Measurements from ENCODE around the gene HSCB. TPM values are rescaled to one million over a fixed set of nuclear protein-coding genes. Genes with fewer than 3 reads are reported as not detected.

HSCB gene
- total RNA-seq, 6 donors from 2014 or later = 9.7 to 29.3 (median 12.3) TPM

DNA sequence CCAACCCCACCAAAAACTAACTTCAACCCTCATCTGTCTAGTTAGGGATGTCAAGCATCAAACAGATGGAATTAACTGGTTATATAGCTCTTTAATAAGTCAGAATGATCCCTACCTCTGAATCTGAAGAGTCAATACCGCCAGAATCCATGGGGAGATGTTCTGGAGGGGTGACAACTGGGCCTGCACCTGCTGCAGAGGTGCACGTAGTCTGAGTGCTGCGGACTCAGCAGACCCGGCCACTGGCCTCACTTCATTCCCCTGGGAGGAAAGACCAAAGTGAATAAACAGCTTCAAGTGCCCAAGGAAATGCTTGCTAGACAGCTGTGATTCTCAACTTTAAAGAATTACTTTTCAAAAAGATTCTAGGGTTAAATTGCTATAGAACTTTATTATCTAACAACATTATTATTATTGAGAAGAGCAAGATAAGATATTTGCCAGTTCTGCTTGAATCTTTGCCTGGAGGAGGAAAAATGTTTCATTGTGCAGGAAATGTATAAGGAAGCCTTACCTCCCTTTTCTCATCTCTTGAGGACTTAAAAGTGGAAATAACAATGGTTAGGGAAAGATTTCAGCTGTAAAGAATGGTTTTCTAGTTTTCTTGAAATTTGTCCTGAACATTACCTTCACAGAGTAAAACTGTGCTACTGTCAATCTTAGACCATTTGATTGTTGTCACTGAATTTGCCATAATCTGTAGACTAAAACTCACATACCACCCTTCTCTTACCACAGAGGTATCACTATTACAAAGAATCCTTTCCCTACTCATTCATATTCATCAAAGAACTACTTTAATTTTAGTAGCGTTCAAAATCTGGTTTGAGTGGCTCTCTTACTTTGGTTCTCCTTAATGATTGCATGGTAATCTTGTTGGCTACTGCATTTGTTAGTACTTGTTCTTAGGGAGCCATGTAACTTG, 54.4 kb downstream of the HSCB start:
- H3K4me3 ChIP-seq = peak overlapping the region in 1 of 4 donors; percentile 74
- peaks cover 44 to 60% (median 51%) of the 10 kb centered on the region in 4 donors for H3K4me1 ChIP-seq
- 67 to 68% methylated on average over 5 of the region's 5 CpGs for WGBS, 2 donors
- no peak for ATAC-seq (ENCODE audit: low FRiP score in 2 of 2)
- no peaks in the 10 kb centered on the region for H3K27me3 ChIP-seq
- TF ChIP-seq POLR2AphosphoS5 (IDR thresholded peaks at IDR 0.05) = no peak
- TF ChIP-seq CTCF (IDR thresholded peaks at IDR 0.05) = no peak
- no peak for TF ChIP-seq POLR2A (IDR thresholded peaks at IDR 0.05)
- no peak for TF ChIP-seq EP300 (IDR thresholded peaks at IDR 0.05)
- H3K9me3 ChIP-seq = no peaks in the 10 kb centered on the region
- H3K36me3 ChIP-seq = peaks cover 37 to 73% (median 46%) of the 10 kb centered on the region in 4 donors
- peak overlapping the region in 3 of 4 donors; percentile 8 to 98 (median 25) for H3K27ac ChIP-seq
- DNase-seq = no peak

DNA sequence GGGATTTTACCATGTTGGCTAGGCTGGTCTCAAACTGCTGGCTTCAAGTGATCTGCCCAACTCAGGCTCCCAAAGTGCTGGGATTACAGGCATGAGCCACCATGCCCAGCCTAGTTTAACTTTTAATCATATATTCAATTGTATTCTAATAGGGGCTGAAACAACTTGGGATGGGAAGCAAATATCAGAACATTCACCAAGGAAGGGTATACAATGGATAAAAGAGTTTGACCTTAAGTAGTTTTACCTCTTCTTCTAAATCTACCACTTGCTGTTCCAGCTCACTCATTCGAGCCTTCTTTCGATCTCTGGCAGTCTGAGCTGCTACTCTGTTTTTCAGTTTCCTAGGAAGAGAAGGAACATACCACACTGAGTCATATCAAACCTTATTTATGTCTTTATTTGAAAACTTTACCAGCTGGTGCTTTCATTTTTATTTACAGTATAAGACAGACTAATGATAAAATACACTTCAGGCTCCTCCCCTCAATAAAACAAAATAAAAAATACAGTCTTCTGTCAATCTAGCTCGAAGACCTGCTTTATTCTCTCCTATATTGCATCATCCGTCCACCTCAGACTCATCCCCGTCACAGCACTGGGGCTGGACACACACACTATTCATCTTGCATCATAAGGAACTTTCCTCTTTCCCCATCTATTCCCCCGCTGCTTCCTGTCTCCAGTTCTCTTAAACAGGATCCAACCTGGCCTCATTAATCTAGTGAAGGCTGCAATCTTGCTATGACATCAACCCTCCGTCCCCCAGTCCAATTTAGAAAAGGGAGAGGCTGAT, 57.2 kb downstream of the HSCB start:
- Histone ChIP-seq H3K4me1 (peaks cover 58 to 69% (median 61%) of the 10 kb centered on the region in 4 donors), H3K9me3 (no peaks in the 10 kb centered on the region), H3K36me3 (peaks cover 35 to 54% (median 40%) of the 10 kb centered on the region in 4 donors), H3K27me3 (no peaks in the 10 kb centered on the region), H3K4me3 (peak overlapping the region; percentile 70 to 81 (median 74)), H3K27ac (peak overlapping the region; percentile 98 to 100 (median 99))
- 1 to 2% methylated on average over 7 of the region's 7 CpGs for WGBS, 2 donors
- peak in 1 of 2 donors; percentile 74 for DNase-seq
- peak; percentile 74 to 78 for ATAC-seq (ENCODE audit: low FRiP score in 2 of 2)
- TF ChIP-seq POLR2A (IDR thresholded peaks at IDR 0.05) = peak in 3 of 4 donors; percentile 46 to 78 (median 62)
- no peak for TF ChIP-seq CTCF (IDR thresholded peaks at IDR 0.05)
- peak in 1 of 4 donors; percentile 76 for TF ChIP-seq EP300 (IDR thresholded peaks at IDR 0.05)
- TF ChIP-seq POLR2AphosphoS5 (IDR thresholded peaks at IDR 0.05) = peak; percentile 76 to 94

- no peaks in the 10 kb centered on the region for H3K27me3 ChIP-seq
- DNase-seq = peak; percentile 66 to 95
- no peaks in the 10 kb centered on the region for H3K9me3 ChIP-seq
- peak overlapping the region; percentile 98 to 100 (median 99) for H3K27ac ChIP-seq
- peaks cover 53 to 68% (median 55%) of the 10 kb centered on the region in 4 donors for H3K4me1 ChIP-seq
- peaks cover 28 to 48% (median 33%) of the 10 kb centered on the region in 4 donors for H3K36me3 ChIP-seq
- ATAC-seq (ENCODE audit: low FRiP score in 2 of 2) = peak; percentile 88 to 89
- WGBS, 2 donors = 0 to 2% methylated on average over 11 to 27 of the region's 31 CpGs
- TF ChIP-seq CTCF (IDR thresholded peaks at IDR 0.05) (no peak), POLR2AphosphoS5 (IDR thresholded peaks at IDR 0.05) (no peak), POLR2A (IDR thresholded peaks at IDR 0.05) (peak in 1 of 4 donors; percentile 12)
- peak overlapping the region; percentile 70 to 81 (median 74) for H3K4me3 ChIP-seq
Observed at GRCh38 chr22:28799606-28800307, 57.9 kb downstream of the HSCB start.

GRCh38 chr22:28800308-28801041, 58.6 kb downstream of the HSCB start, which contains the start of gene XBP1:
TSS of gene XBP1 (minus strand) at chr22:28800569.
- ATAC-seq (ENCODE audit: low FRiP score in 2 of 2) = peak; percentile 97 to 98
- Histone ChIP-seq H3K4me1 (peaks cover 46 to 60% (median 52%) of the 10 kb centered on the region in 4 donors), H3K9me3 (no peaks in the 10 kb centered on the region), H3K27me3 (no peaks in the 10 kb centered on the region), H3K4me3 (peak within 1 kb of the TSS; percentile 70 to 81 (median 74)), H3K27ac (peak within 1 kb of the TSS; percentile 98 to 100 (median 99)), H3K36me3 (peaks cover 21 to 41% (median 26%) of the 10 kb centered on the region in 4 donors)
- DNase-seq = peak; percentile 94 to 99
- WGBS, 2 donors = 0% methylated on average over 13 to 40 of the region's 78 CpGs
- TF ChIP-seq POLR2A (IDR thresholded peaks at IDR 0.05) (peak; percentile 83 to 100 (median 100)), CTCF (IDR thresholded peaks at IDR 0.05) (peak in 1 of 6 experiments; percentile 3), POLR2AphosphoS5 (IDR thresholded peaks at IDR 0.05) (peak; percentile 99 to 100), EP300 (IDR thresholded peaks at IDR 0.05) (peak in 1 of 4 donors; percentile 74)
